Measurements from ENCODE around the gene SBF2.
A peak's percentile ranks its signal among the peaks of the same experiment; 100 is the strongest.

The SBF2 gene

DNA sequence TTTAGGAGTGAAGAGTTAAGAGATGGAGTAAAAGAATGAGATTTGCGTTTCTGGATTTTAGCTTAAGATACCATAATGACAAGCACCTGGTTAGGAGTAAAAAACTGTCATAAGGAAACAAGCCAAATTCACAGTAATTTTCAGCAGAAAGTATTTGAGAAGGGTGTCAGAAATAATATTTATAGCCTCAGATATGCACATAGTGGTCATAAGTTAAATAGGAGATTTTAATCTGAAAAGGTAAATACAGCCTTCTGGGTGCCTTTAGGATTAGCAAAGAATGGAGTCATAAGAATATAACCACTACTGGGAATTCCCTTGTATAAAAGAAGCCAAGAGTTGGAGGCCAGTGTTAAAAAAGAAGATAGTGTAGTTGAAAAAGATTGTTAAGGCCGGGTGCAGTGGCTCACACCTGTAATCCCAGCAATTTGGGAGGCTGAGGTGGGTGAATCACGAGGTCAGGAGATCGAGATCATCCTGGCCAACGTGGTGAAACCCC, 470.1 kb downstream of the SBF2 start:
- no peak for DNase-seq (ENCODE audit: low spot score in 2 of 2)
- Histone ChIP-seq H3K27me3 (ENCODE audit: low read depth) (no peaks in the 10 kb centered on the region), H3K36me3 (replicated peaks) (no peaks in the 10 kb centered on the region), H3K4me3 (no peak overlapping the region), H3K4me1 (peaks cover 19% of the 10 kb centered on the region), H3K9me3 (no peaks in the 10 kb centered on the region)
- in situ Hi-C loops (cut with MboI; ENCODE audit: low sequenced_read_pairs) = no loop called here

DNA sequence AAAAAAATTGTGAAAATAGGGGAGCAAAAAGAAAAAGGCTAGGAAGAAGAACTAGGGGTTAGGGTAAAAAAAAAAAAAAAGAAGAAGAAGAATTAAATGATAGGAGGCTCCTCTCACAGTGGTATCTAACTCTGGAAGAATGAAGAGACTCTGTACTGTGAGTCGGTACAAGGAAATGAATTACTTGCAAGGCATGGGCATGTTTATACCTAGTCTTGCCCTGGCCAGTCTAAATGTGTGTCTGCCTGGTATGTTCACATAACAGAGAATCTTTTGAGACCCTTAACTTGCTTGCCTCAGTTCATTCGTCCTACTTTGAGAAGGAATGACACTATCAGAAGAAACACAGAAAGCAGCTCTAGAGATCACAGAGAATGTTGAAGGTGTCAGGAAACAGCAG, 470.6 kb downstream of the SBF2 start:
- Histone ChIP-seq H3K4me1 (peaks cover 19% of the 10 kb centered on the region), H3K27me3 (ENCODE audit: low read depth) (no peaks in the 10 kb centered on the region), H3K9me3 (no peaks in the 10 kb centered on the region), H3K36me3 (replicated peaks) (no peaks in the 10 kb centered on the region), H3K4me3 (no peak overlapping the region)
- no peak for DNase-seq (ENCODE audit: low spot score in 2 of 2)
- in situ Hi-C loops (cut with MboI; ENCODE audit: low sequenced_read_pairs) = no loop called here

DNA sequence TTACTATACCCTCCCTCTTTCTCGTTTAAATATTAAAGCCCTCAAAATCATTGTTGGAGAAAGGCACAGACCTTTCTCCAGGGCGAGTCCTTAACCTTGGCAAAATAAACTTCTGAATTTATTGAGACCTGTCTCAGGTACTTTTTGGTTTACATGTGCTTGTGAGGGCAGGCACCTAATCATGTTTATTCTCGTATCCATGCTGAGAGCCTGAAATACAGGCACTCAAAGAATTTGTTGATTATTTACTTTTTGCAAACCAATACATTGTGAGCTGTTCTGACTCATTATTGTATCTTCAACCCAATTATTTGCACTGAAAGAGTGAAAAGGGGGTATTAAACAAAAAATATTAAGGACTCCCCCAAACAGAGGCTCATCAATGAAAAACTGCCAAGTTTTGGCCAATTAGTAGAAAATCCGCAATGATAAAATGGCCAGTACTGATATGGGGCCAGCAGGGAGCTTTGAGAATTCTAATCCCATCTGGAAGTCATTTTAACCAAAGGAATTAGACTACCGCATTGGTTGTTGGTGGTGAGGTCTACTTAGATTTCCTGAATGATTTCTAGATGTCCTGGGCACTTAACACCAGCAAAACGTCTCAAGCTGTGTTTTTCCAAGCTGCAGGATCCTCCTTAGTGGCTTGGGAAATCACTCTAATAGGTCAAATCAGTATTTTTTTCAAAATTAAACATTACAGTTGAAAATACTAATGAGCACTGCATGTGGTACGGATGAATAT, 472.8 kb downstream of the SBF2 start:
- in situ Hi-C loops (cut with MboI; ENCODE audit: low sequenced_read_pairs) = no loop called here
- DNase-seq (ENCODE audit: low spot score in 2 of 2) = no peak
- Histone ChIP-seq H3K27me3 (ENCODE audit: low read depth) (no peaks in the 10 kb centered on the region), H3K4me1 (peaks cover 26% of the 10 kb centered on the region), H3K36me3 (replicated peaks) (no peaks in the 10 kb centered on the region), H3K9me3 (no peaks in the 10 kb centered on the region), H3K4me3 (no peak overlapping the region)

DNA sequence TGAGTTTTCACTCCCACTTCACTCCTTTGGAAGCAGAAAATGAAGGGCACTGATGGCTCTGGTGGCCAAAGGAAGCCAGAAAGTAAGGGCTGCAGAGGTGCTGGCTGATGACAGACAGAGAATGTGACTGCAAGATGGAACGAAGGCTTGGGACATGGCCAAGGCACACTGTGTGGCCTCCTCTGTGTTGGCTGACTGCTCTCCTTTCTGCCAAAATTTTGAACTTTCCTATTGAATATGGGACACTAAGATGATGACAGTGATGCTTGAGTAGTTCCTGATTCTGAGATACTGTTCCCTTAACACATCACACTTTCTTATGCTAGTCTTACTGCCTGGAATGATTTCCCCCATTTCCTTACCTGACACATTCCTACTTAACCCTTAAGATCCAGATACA, 473.8 kb downstream of the SBF2 start:
- Histone ChIP-seq H3K4me1 (peaks cover 26% of the 10 kb centered on the region), H3K9me3 (no peaks in the 10 kb centered on the region), H3K4me3 (no peak overlapping the region), H3K36me3 (replicated peaks) (no peaks in the 10 kb centered on the region), H3K27me3 (ENCODE audit: low read depth) (no peaks in the 10 kb centered on the region)
- in situ Hi-C loops (cut with MboI; ENCODE audit: low sequenced_read_pairs) = no loop called here
- no peak for DNase-seq (ENCODE audit: low spot score in 2 of 2)

DNA sequence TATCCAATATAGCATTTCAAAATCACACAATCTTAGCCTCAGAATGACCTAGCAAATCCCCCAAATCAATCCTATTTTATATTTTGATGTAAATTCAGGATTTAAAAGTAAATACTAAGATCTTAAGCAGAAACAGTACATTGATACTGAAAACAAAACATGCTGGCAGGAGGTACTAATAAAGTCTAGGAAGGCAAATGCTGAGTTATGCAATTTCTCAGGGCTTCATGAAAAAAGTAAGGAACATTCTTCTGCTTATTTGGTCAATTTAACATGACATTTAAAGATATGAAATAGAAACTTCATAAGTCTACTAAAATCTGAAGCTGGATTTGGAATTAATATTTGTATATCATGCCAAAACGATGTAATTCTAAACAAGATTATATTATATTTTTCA, 476.8 kb downstream of the SBF2 start:
- no peak for DNase-seq (ENCODE audit: low spot score in 2 of 2)
- no peaks in the 10 kb centered on the region for H3K9me3 ChIP-seq
- no peaks in the 10 kb centered on the region for H3K36me3 ChIP-seq (replicated peaks)
- in situ Hi-C loops (cut with MboI; ENCODE audit: low sequenced_read_pairs) = no loop called here
- H3K4me1 ChIP-seq = peaks cover 16% of the 10 kb centered on the region
- H3K4me3 ChIP-seq = no peak overlapping the region
- H3K27me3 ChIP-seq (ENCODE audit: low read depth) = no peaks in the 10 kb centered on the region

DNA sequence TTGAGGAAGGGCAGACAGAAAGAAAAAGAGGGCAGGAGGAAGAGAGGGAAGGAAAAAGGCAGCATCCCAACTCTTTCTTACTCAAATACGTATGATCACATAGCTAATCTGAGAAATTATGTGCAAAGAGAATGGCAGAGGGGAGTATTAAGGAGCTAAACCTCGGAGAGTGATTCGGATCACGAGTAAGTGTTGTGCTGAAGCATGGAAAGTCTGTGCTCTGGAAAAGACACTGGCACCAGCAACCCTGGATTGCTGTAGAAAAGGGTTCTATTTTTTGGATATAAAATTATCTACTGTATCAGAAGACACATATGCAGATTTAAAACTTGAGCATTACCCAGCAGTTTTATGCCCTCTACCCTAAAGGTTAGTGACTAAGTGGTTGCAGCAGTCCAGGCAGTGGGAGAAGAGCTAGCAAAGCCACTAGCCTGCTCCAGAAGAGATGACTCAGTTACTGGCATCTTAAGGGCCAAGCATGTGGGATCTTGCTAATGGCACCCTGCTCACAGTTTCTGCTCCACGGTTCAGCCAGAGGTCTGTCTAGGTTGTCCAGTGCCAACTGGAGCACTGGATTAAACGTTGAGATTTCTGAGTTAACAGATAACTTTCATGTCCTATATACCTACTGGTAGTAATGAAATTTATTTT, 478.4 kb downstream of the SBF2 start:
- in situ Hi-C loops (cut with MboI; ENCODE audit: low sequenced_read_pairs) = no loop called here
- no peaks in the 10 kb centered on the region for H3K9me3 ChIP-seq
- no peaks in the 10 kb centered on the region for H3K27me3 ChIP-seq (ENCODE audit: low read depth)
- H3K4me1 ChIP-seq = peaks cover 6% of the 10 kb centered on the region
- no peak for DNase-seq (ENCODE audit: low spot score in 2 of 2)
- no peak overlapping the region for H3K4me3 ChIP-seq
- no peaks in the 10 kb centered on the region; the same call in 1 of the 2 replicates for H3K36me3 ChIP-seq (replicated peaks)

DNA sequence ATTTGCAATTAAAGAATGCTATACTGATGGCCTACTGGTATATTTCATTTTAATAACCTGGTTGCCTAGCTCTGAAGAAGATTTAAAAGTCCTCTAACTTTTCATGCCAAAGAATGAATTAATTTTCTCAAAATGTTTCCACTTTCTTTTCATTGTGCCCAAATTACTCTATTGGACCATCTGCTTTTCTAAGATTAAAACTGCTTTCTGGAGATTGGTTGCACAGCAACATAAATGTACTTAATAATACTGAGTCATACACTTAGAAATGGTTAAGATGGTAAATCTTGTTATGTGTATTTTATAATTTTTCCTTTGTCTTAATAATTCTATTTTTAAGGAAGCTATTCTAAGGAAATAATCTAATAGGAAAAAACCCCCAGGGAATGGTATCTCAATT, 479.9 kb downstream of the SBF2 start:
- H3K27me3 ChIP-seq (ENCODE audit: low read depth) = no peaks in the 10 kb centered on the region
- in situ Hi-C loops (cut with MboI; ENCODE audit: low sequenced_read_pairs) = no loop called here
- no peak for DNase-seq (ENCODE audit: low spot score in 2 of 2)
- no peaks in the 10 kb centered on the region; the same call in 1 of the 2 replicates for H3K36me3 ChIP-seq (replicated peaks)
- no peaks in the 10 kb centered on the region for H3K9me3 ChIP-seq
- H3K4me1 ChIP-seq = peaks cover 6% of the 10 kb centered on the region
- H3K4me3 ChIP-seq = no peak overlapping the region

DNA sequence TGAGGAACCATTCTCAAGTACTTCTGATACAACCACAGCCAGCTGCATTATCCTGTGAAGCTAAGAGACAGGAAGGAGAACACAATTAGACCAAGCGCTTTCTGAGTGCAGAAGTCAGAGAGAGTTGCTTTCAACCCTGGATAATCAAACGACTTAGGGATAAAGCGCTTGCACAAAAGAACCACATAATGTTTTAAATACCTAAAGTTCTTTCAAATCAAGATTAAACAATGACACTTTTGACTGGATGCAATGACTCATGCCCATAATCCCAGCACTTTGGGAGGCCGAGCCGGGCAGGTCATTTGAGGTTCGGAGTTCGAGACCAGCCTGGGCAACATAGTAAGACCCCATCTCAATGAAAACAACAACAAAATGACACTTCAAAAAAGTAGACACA, 485.1 kb downstream of the SBF2 start:
- in situ Hi-C loops (cut with MboI; ENCODE audit: low sequenced_read_pairs) = no loop called here
- no peaks in the 10 kb centered on the region for H3K9me3 ChIP-seq
- peaks cover 3% of the 10 kb centered on the region for H3K36me3 ChIP-seq (replicated peaks)
- no peaks in the 10 kb centered on the region for H3K27me3 ChIP-seq (ENCODE audit: low read depth)
- H3K4me1 ChIP-seq = peaks cover 18% of the 10 kb centered on the region
- no peak overlapping the region for H3K4me3 ChIP-seq
- DNase-seq (ENCODE audit: low spot score in 2 of 2) = peak; percentile 75 to 95

DNA sequence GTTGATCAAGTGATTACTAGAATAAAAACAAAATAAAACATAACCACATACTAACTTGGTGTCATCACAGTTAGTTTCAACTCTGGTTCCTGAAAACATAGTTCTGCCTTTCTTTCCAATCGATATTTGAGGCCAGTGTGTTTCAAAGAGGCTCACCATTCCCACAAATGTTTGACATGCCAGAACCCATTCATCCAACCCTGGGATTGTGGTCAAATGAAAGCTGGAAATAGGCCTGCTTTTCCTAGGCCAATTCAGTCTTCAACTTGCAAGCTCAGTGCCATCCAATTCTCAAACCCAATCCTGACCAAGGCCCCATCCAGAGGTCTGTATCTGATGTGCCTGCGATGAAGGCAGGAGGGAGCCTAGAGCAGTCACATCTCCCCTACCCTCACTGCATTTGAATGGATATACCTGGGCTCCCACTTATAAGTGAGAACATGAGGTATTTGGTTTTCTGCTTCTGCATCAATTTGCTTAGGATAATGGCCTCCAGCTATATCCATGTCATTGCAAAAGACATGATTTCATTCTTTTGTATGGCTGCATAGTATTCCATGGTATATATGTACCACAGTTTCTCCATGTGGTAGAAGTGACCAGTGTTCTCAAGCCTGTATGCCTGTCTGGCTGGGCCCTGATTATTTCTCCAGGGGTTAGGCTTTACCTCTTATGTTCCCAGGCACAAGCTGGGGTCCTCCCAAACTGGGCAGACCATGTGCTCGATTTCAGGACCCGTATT, 486.9 kb downstream of the SBF2 start:
- H3K4me1 ChIP-seq = peaks cover 35% of the 10 kb centered on the region
- H3K27me3 ChIP-seq (ENCODE audit: low read depth) = no peaks in the 10 kb centered on the region
- H3K9me3 ChIP-seq = no peaks in the 10 kb centered on the region
- H3K36me3 ChIP-seq (replicated peaks) = peaks cover 3% of the 10 kb centered on the region
- in situ Hi-C loops (cut with MboI; ENCODE audit: low sequenced_read_pairs) = no loop called here
- H3K4me3 ChIP-seq = no peak overlapping the region
- no peak for DNase-seq (ENCODE audit: low spot score in 2 of 2)

DNA sequence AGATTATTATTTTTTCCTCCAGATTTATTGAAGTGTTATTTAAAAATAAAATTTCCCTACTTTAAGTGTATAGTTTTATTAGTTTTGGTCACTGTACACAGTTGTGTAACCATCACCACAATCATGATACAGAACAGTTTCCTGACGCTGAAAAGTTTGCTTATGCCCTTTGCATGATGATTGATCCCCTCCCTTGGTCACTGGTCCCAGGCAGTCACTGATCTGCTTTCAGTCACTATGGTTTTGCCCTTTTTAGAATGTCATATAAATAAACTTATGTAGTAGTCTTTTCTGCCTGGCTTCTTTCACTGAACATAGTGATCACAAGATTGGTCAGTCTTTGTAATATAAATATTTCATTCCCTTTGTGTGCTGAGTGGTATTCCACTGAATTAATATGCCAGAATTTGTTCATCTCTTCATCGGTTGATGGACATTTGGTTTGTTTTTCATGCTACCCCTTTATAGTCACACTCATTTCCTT, 489.6 kb downstream of the SBF2 start:
- H3K36me3 ChIP-seq (replicated peaks) = peaks cover 3% of the 10 kb centered on the region
- in situ Hi-C loops (cut with MboI; ENCODE audit: low sequenced_read_pairs) = no loop called here

DNA sequence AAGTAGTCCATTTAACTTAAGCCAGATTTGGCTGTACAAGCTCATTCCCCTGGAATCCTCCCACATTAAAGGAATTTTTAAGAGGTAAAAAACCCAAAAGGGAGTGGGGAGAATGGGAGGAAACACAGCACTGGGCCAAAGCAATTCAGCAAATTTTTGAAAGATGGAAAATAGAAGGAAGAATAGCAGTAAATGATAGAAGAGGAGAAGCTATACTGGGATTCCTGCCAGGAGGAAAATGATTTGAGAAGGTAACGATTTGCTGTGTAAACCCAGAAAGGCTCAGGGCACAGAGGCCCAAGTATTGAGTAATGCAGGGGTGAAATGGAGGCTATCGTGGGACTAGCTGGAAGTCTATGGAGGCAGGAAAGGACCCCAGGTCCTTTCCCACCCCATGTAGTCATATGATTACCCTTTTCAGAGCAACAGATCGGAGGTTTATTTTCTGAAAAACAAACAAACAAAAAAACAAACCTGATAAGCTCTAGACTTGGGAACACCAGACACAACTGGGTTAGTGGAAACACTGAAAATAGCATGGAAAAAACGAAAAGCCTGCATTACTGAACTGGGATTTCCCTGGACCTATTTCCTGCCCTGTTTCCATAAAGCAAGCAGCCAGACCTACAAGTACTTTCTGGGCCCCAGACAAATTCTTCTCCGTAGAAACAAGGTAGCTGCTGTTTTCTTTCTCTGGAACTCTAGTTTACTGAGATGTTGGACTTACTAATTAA, 490.2 kb downstream of the SBF2 start:
- no peaks in the 10 kb centered on the region for H3K27me3 ChIP-seq (ENCODE audit: low read depth)
- H3K9me3 ChIP-seq = no peaks in the 10 kb centered on the region
- peaks cover 63% of the 10 kb centered on the region for H3K4me1 ChIP-seq
- peaks cover 3% of the 10 kb centered on the region for H3K36me3 ChIP-seq (replicated peaks)
- no peak for DNase-seq (ENCODE audit: low spot score in 2 of 2)
- no peak overlapping the region for H3K4me3 ChIP-seq
- in situ Hi-C loops (cut with MboI; ENCODE audit: low sequenced_read_pairs) = no loop called here

More for the DNA sequence above, 489.6 kb downstream of the SBF2 start:
- Histone ChIP-seq H3K4me3 (no peak overlapping the region), H3K9me3 (no peaks in the 10 kb centered on the region), H3K4me1 (peaks cover 61% of the 10 kb centered on the region), H3K27me3 (ENCODE audit: low read depth) (no peaks in the 10 kb centered on the region)
- DNase-seq (ENCODE audit: low spot score in 2 of 2) = no peak

DNA sequence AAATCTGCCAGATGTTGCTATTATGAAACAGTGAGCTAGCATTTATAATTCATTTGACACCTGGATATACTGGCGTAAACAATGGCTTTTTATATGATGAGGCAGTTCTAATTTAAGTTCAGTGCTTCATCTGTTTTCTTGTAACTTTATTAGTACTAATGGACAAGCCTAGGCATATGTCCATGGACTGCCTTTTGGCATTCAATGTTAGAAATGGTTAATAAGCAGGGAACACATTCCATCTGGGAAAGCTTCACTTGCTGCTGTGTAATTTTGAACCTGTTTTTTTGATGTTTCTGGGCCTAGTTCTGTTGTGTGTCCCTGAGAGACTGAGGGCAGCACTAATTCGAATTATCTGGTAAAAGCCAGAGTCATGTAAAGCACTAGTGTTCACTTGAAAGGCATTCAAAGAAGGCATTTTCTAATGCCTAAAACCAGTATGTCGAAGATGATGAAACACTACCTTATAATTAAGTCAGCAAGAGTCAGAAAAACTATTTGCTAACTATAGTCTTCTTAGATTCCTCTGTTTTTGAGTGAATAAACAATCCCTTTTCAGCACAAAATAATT, 491.6 kb downstream of the SBF2 start:
- peak; percentile 27 to 92 for DNase-seq (ENCODE audit: low spot score in 2 of 2)
- Histone ChIP-seq H3K27me3 (ENCODE audit: low read depth) (no peaks in the 10 kb centered on the region), H3K4me3 (no peak overlapping the region), H3K36me3 (replicated peaks) (peaks cover 1% of the 10 kb centered on the region), H3K9me3 (no peaks in the 10 kb centered on the region), H3K4me1 (peaks cover 52% of the 10 kb centered on the region)
- in situ Hi-C loops (cut with MboI; ENCODE audit: low sequenced_read_pairs) = no loop called here

DNA sequence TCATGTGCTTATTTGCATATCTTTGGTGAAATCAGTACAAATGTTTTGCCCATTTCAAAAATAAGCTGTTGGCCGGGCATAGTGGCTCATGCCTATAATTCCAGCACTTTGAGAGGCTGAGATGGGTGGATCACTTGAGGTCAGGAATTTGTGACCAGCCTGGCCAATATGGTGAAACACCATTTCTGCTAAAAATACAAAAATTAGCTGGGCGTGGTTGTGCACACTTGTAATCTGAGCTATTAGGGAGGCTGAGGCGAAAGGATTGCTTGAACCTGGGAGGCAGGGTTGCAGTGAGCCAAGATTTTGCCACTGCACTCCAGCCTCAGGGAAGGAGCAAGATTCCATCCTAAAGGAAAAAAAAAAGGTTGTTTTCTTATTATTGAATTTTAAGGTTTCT, 494.1 kb downstream of the SBF2 start:
- Histone ChIP-seq H3K27me3 (ENCODE audit: low read depth) (no peaks in the 10 kb centered on the region), H3K36me3 (replicated peaks) (no peaks in the 10 kb centered on the region; the same call in 1 of the 2 replicates), H3K4me1 (peaks cover 52% of the 10 kb centered on the region), H3K4me3 (no peak overlapping the region), H3K9me3 (no peaks in the 10 kb centered on the region)
- in situ Hi-C loops (cut with MboI; ENCODE audit: low sequenced_read_pairs) = no loop called here
- DNase-seq (ENCODE audit: low spot score in 2 of 2) = peak in 1 of 2 experiments; percentile 37
